Liver (tissue), 9 donors: ENCODE results near the gene GCNT1. TPM values are rescaled to one million over a fixed set of nuclear protein-coding genes. Genes with fewer than 3 reads are reported as not detected.

ENCODE experiments used
- DNase-seq: peaks from one replicate; pipeline ENCODE4 v3.0.0-alpha.2; 2017; ENCODE audit warnings: low spot score
- H3K27ac ChIP-seq, 2 donors: one replicate each; pipeline ENCODE4 v1.7.0; 2013; ENCODE audit warnings: inconsistent platforms in 2 of 2, low read length in 2 of 2, control low read depth in 1 of 2, low read depth in 1 of 2, mild to moderate bottlenecking in 1 of 2
- H3K27me3 ChIP-seq, 4 donors: one replicate each; pipeline versions ENCODE4 v1.6.1 to v1.7.0; 2013; ENCODE audit warnings: low read length in 3 of 4, inconsistent platforms in 1 of 4, mild to moderate bottlenecking in 1 of 4, moderate library complexity in 1 of 4; ENCODE audit not compliant: control insufficient read depth in 4 of 4, insufficient read depth in 4 of 4
- H3K36me3 ChIP-seq, 4 donors: one replicate each; pipeline versions ENCODE4 v1.6.1 to v1.7.0; 2013; ENCODE audit warnings: low read length in 3 of 4, mild to moderate bottlenecking in 3 of 4, low read depth in 1 of 4, moderate library complexity in 1 of 4; ENCODE audit not compliant: control insufficient read depth in 4 of 4, insufficient read depth in 3 of 4
- H3K4me1 ChIP-seq, 4 donors: one replicate each; pipeline versions ENCODE4 v1.6.1 to v1.7.0; 2013; ENCODE audit warnings: low read length in 3 of 4, mild to moderate bottlenecking in 3 of 4, moderate library complexity in 1 of 4; ENCODE audit not compliant: control insufficient read depth in 4 of 4, insufficient read depth in 4 of 4
- H3K4me3 ChIP-seq, 3 donors: one replicate each; pipeline versions ENCODE4 v1.6.1 to v1.7.0; 2013; ENCODE audit warnings: low read length in 3 of 3, control low read depth in 1 of 3, low read depth in 1 of 3, mild to moderate bottlenecking in 1 of 3
- H3K9ac ChIP-seq, 2 donors: one replicate each; pipeline ENCODE4 v1.7.0; 2013; ENCODE audit warnings: low read length in 2 of 2, mild to moderate bottlenecking in 2 of 2, moderate library complexity in 2 of 2, control low read depth in 1 of 2, low read depth in 1 of 2
- H3K9me3 ChIP-seq, 4 donors: one replicate each; pipeline versions ENCODE4 v1.6.1 to v1.7.0; 2013; ENCODE audit warnings: low read length in 3 of 4; ENCODE audit not compliant: control insufficient read depth in 4 of 4
- ATF3 ChIP-seq: IDR thresholded peaks from 2 replicates; pipeline ENCODE4 v1.6.1; 2016; ENCODE audit warnings: antibody characterized with exemption
- CTCF ChIP-seq: fragments of 150-350 bp; IDR thresholded peaks from 2 replicates; pipeline ENCODE4 v1.5.1; 2017; ENCODE audit warnings: improper control_type of control experiment, low read depth, low read length; ENCODE audit not compliant: missing input control
- EGR1 ChIP-seq, 2 donors: IDR thresholded peaks; 2 replicates each; pipeline ENCODE4 v1.6.1; 2016 to 2018; ENCODE audit warnings: antibody characterized with exemption in 2 of 2, low read depth in 2 of 2
- FOXA1 ChIP-seq: IDR thresholded peaks from 2 replicates; pipeline ENCODE4 v1.6.1; 2016; ENCODE audit warnings: antibody characterized with exemption
- FOXA2 ChIP-seq: IDR thresholded peaks from 2 replicates; pipeline ENCODE4 v1.6.1; 2016; ENCODE audit warnings: antibody characterized with exemption
- GABPA ChIP-seq, 2 donors: IDR thresholded peaks in 1 of 2; conservative IDR thresholded peaks in 1 of 2; 2 replicates each; pipeline ENCODE4 v1.6.1; 2016; ENCODE audit warnings: antibody characterized with exemption in 2 of 2, mild to moderate bottlenecking in 1 of 2, moderate library complexity in 1 of 2
- HNF4A ChIP-seq, 2 donors: conservative IDR thresholded peaks; 2 replicates each; pipeline ENCODE4 v1.6.1; 2016; ENCODE audit warnings: antibody characterized with exemption in 2 of 2, mild to moderate bottlenecking in 2 of 2
- HNF4G ChIP-seq: IDR thresholded peaks from 2 replicates; pipeline ENCODE4 v1.6.1; 2016; ENCODE audit warnings: antibody characterized with exemption
- JUND ChIP-seq, 2 donors: IDR thresholded peaks; 2 replicates each; pipeline ENCODE4 v1.6.1; 2016; ENCODE audit warnings: antibody characterized with exemption in 2 of 2
- RAD21 ChIP-seq, 2 donors: IDR thresholded peaks; 2 replicates each; pipeline ENCODE4 v1.6.1; 2016; ENCODE audit warnings: antibody characterized with exemption in 2 of 2, mild to moderate bottlenecking in 2 of 2
- ZBTB33 ChIP-seq: IDR thresholded peaks from 2 replicates; pipeline ENCODE4 v1.6.1; 2016; ENCODE audit warnings: antibody characterized with exemption
- WGBS: extraction: QIAGEN DNeasy Blood & Tissue Kit; methylation state at CpG from one replicate; pipeline ENCODE4 v1.1.7; 2013; 5-methylcytosine and 5-hydroxymethylcytosine counted together
- polyA plus RNA-seq, 2 donors: library from polyadenylated mRNA; stranded (reverse) in 1 of 2; unstranded in 1 of 2; fragments of 200-250 nt in 1 of 2; fragments of >200 nt in 1 of 2; fragmentation: Nextera tagmentation in 1 of 2; extraction: Ambion mirVana in 1 of 2; gene quantifications; one replicate each; pipeline versions ENCODE4 v1.2.1 to v1.2.3, GENCODE V29; 2013 to 2015
- total RNA-seq, 2 donors: library from RNA; depleted of rRNA; stranded (reverse); fragments of >200 nt; gene quantifications; one replicate each; pipeline ENCODE4 v1.2.3, GENCODE V29; 2014
- TF ChIP-seq, protein P1 (sequence below): IDR thresholded peaks from 2 replicates; pipeline ENCODE4 v1.6.1; 2016; ENCODE audit warnings: antibody characterized with exemption, mild to moderate bottlenecking
- TF ChIP-seq, protein P2 (sequence below): IDR thresholded peaks from 2 replicates; pipeline ENCODE4 v1.6.1; 2016; ENCODE audit warnings: antibody characterized with exemption
- donor health status: healthy.
- donor health status: healthy.
- donor health status: healthy.
- donor health status: healthy.
- donor health status: healthy.

Gene GCNT1
- total and polyA plus RNA-seq, 4 donors = 0.82 to 4.3 (median 2.6) TPM

GRCh38 chr9:76502746-76503145 lies 43.8 kb downstream of the GCNT1 start (continued):
- no peak for TF ChIP-seq ZBTB33
- no peak for TF ChIP-seq HNF4A (conservative IDR thresholded peaks at IDR 0.05)
- no peak for TF ChIP-seq FOXA1

GRCh38 chr9:76510041-76510440 lies 51.1 kb downstream of the GCNT1 start:
- H3K27ac ChIP-seq = no peak overlapping the region
- H3K36me3 ChIP-seq = no peaks in the 10 kb centered on the region
- H3K9me3 ChIP-seq = no peaks in the 10 kb centered on the region
- no peaks in the 10 kb centered on the region for H3K4me1 ChIP-seq
- WGBS = 86% methylated on average over 1 of the region's 1 CpG
- no peaks in the 10 kb centered on the region for H3K27me3 ChIP-seq
- no peak for DNase-seq
- H3K9ac ChIP-seq = no peak overlapping the region
- TF ChIP-seq ATF3 (no peak), HNF4G (no peak), HNF4A (conservative IDR thresholded peaks at IDR 0.05) (no peak), JUND (IDR thresholded peaks at IDR 0.05) (no peak), FOXA1 (no peak), GABPA (IDR thresholded peaks at IDR 0.05 in 1 of 2, conservative IDR thresholded peaks at IDR 0.05 in 1 of 2) (no peak)
- no peak overlapping the region for H3K4me3 ChIP-seq

- no peak for DNase-seq
- Histone ChIP-seq H3K4me3 (no peak overlapping the region), H3K4me1 (no peaks in the 10 kb centered on the region), H3K9me3 (no peaks in the 10 kb centered on the region), H3K27ac (no peak overlapping the region), H3K9ac (no peak overlapping the region), H3K27me3 (no peaks in the 10 kb centered on the region), H3K36me3 (no peaks in the 10 kb centered on the region)
- no peak for TF ChIP-seq EGR1 (IDR thresholded peaks at IDR 0.05; ENCODE audit: low read depth in 2 of 2)
- no peak for TF ChIP-seq FOXA1
- no peak for TF ChIP-seq ATF3
- TF ChIP-seq, protein P1, sequence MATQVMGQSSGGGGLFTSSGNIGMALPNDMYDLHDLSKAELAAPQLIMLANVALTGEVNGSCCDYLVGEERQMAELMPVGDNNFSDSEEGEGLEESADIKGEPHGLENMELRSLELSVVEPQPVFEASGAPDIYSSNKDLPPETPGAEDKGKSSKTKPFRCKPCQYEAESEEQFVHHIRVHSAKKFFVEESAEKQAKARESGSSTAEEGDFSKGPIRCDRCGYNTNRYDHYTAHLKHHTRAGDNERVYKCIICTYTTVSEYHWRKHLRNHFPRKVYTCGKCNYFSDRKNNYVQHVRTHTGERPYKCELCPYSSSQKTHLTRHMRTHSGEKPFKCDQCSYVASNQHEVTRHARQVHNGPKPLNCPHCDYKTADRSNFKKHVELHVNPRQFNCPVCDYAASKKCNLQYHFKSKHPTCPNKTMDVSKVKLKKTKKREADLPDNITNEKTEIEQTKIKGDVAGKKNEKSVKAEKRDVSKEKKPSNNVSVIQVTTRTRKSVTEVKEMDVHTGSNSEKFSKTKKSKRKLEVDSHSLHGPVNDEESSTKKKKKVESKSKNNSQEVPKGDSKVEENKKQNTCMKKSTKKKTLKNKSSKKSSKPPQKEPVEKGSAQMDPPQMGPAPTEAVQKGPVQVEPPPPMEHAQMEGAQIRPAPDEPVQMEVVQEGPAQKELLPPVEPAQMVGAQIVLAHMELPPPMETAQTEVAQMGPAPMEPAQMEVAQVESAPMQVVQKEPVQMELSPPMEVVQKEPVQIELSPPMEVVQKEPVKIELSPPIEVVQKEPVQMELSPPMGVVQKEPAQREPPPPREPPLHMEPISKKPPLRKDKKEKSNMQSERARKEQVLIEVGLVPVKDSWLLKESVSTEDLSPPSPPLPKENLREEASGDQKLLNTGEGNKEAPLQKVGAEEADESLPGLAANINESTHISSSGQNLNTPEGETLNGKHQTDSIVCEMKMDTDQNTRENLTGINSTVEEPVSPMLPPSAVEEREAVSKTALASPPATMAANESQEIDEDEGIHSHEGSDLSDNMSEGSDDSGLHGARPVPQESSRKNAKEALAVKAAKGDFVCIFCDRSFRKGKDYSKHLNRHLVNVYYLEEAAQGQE = no peak
- no peak for TF ChIP-seq FOXA2
- TF ChIP-seq, protein P2, sequence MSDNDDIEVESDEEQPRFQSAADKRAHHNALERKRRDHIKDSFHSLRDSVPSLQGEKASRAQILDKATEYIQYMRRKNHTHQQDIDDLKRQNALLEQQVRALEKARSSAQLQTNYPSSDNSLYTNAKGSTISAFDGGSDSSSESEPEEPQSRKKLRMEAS = no peak
- no peak for TF ChIP-seq GABPA (IDR thresholded peaks at IDR 0.05 in 1 of 2, conservative IDR thresholded peaks at IDR 0.05 in 1 of 2)
- no peak for TF ChIP-seq RAD21 (IDR thresholded peaks at IDR 0.05)
- no peak for TF ChIP-seq CTCF
- 85% methylated on average over 2 of the region's 2 CpGs for WGBS
These were observed 51.5 kb downstream of the GCNT1 start for GRCh38 chr9:76510446-76510845.
